ENCODE data around the gene ARHGEF33. TPM values are rescaled to one million over a fixed set of nuclear protein-coding genes. Genes with fewer than 3 reads are reported as not detected.
"Not testable (repeated sequence)": the region's sequence is repeated elsewhere in the genome, so short reads cannot be mapped to it uniquely, and the experiment has no call there.

Gene ARHGEF33
- total RNA-seq, 1 experiment from 2014 or later: 0.41 TPM

GRCh38 chr2:38935568-38936172, 46.0 kb downstream of the ARHGEF33 start:
- DNase-seq (ENCODE audit: low read depth, low spot score) (no peak), ATAC-seq (no peak)
- TF ChIP-seq POLR2AphosphoS5 (IDR thresholded peaks at IDR 0.05; ENCODE audit: low read depth, low read length) (no peak), CTCF (IDR thresholded peaks at IDR 0.05) (no peak), SIN3A (IDR thresholded peaks at IDR 0.05; ENCODE audit: borderline replicate concordance, insufficient read depth, low read depth, low read length) (no peak)
- Histone ChIP-seq H3K27me3 (ENCODE audit: control insufficient read depth, insufficient read depth, low read length) (no peaks in the 10 kb centered on the region), H3K9me3 (ENCODE audit: control insufficient read depth, insufficient read depth, low read depth, low read length) (no peaks in the 10 kb centered on the region), H3K27ac (ENCODE audit: low read length) (no peak overlapping the region), H3K4me3 (ENCODE audit: low read depth in 2 of 2, low read length in 2 of 2) (no peak overlapping the region), H3K36me3 (ENCODE audit: control insufficient read depth, insufficient read depth, low read length) (no peaks in the 10 kb centered on the region), H3K4me1 (ENCODE audit: control insufficient read depth, insufficient read depth, low read length) (no peaks in the 10 kb centered on the region)
- POLR2A ChIA-PET: interaction anchor here (1.0 kb wide), 1 partner anchor 11 kb away, joined by 24 read pairs; no protein-coding TSS in a partner anchor
- BruUV-seq (replicated peaks): no TSS peak
- in situ Hi-C loops (cut with HindIII; ENCODE audit: low pct_unique_long_range_greater_than_20kb, low sequenced_read_pairs) (no loop called here), intact Hi-C loops (cut with micrococcal nuclease; ENCODE audit: unreplicated experiment) (no loop called here)
- CTCF ChIA-PET: no interaction called here

GRCh38 chr2:38936516-38936915, 46.8 kb downstream of the ARHGEF33 start:
- CTCF ChIA-PET; H3K9me3 ChIP-seq (ENCODE audit: control insufficient read depth, insufficient read depth, low read depth, low read length); BruUV-seq (replicated peaks); H3K36me3 ChIP-seq (ENCODE audit: control insufficient read depth, insufficient read depth, low read length); intact Hi-C loops (cut with micrococcal nuclease; ENCODE audit: unreplicated experiment); H3K4me1 ChIP-seq (ENCODE audit: control insufficient read depth, insufficient read depth, low read length); H3K27me3 ChIP-seq (ENCODE audit: control insufficient read depth, insufficient read depth, low read length); in situ Hi-C loops (cut with HindIII; ENCODE audit: low pct_unique_long_range_greater_than_20kb, low sequenced_read_pairs); H3K4me3 ChIP-seq (ENCODE audit: low read depth in 2 of 2, low read length in 2 of 2); H3K27ac ChIP-seq (ENCODE audit: low read length); ATAC-seq; DNase-seq (ENCODE audit: low read depth, low spot score): not testable (repeated sequence)
- POLR2A ChIA-PET: interaction anchor here (1.0 kb wide), 1 partner anchor 11 kb away, joined by 24 read pairs; no protein-coding TSS in a partner anchor

GRCh38 chr2:38937548-38937947, 47.9 kb downstream of the ARHGEF33 start:
- in situ Hi-C loops (cut with HindIII; ENCODE audit: low pct_unique_long_range_greater_than_20kb, low sequenced_read_pairs): no loop called here
- DNase-seq (ENCODE audit: low read depth, low spot score): no peak
- ATAC-seq: no peak
- intact Hi-C loops (cut with micrococcal nuclease; ENCODE audit: unreplicated experiment): no loop called here
- no TSS peak for BruUV-seq (replicated peaks)
- Histone ChIP-seq H3K27me3 (ENCODE audit: control insufficient read depth, insufficient read depth, low read length) (no peaks in the 10 kb centered on the region), H3K9me3 (ENCODE audit: control insufficient read depth, insufficient read depth, low read depth, low read length) (no peaks in the 10 kb centered on the region), H3K4me1 (ENCODE audit: control insufficient read depth, insufficient read depth, low read length) (no peaks in the 10 kb centered on the region), H3K27ac (ENCODE audit: low read length) (no peak overlapping the region), H3K4me3 (ENCODE audit: low read depth in 2 of 2, low read length in 2 of 2) (no peak overlapping the region), H3K36me3 (ENCODE audit: control insufficient read depth, insufficient read depth, low read length) (no peaks in the 10 kb centered on the region)
- POLR2A ChIA-PET: no interaction called here
- TF ChIP-seq TCF7L2 (IDR thresholded peaks at IDR 0.05; ENCODE audit: low read depth, low read length): no peak
- TF ChIP-seq SIN3A (IDR thresholded peaks at IDR 0.05; ENCODE audit: borderline replicate concordance, insufficient read depth, low read depth, low read length): no peak
- no peak for TF ChIP-seq REST (IDR thresholded peaks at IDR 0.05; ENCODE audit: insufficient read depth in 1 of 2, low read depth in 2 of 2, low read length in 1 of 2)
- no peak for TF ChIP-seq CTCF (IDR thresholded peaks at IDR 0.05)
- no peak for TF ChIP-seq POLR2AphosphoS5 (IDR thresholded peaks at IDR 0.05; ENCODE audit: low read depth, low read length)
- CTCF ChIA-PET: no interaction called here
